GM23338 (cell line): ENCODE data around the gene FCSK.

ENCODE experiments used
- EZH2 ChIP-seq: fragments of 200-600 bp; sonication (generic); IDR thresholded peaks from one replicate; pipeline ENCODE4 v1.8.0; 2017; ENCODE audit warnings: antibody characterized with exemption, mild to moderate bottlenecking, low read depth; ENCODE audit not compliant: unreplicated experiment
- TF ChIP-seq, protein P1 (sequence below): IDR thresholded peaks from 2 replicates; pipeline ENCODE4 v1.6.1; 2016; ENCODE audit warnings: antibody characterized with exemption

DNA sequence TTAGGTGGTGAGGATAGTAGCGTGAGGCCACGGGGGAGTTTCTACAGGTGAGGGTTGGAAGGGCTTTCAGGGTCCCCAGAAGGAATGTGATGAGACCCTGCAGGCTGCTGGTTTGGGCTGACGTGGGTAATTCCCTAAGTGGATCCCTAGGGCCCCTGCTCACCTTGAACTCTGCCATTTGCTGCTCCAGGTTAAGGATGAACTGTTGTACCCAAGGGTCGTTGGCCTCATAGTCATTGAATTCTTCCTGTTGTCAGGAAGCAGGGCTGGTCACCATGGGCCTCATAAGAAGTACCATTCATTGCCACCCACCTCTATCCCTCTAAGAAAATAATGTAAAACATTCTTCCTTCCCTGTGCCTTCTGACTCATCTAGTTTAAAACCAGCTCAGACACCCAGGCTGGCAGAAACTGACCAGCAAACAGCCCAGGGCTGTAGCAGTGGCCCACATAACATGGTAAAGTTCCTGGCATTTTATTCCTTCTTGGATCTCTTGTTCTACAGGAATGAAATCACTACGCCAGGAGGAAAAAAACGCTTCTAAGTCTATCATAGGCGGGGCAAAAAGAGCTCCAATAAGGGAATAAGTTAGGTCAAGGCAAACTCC is 27.6 kb downstream of the FCSK start:
- TF ChIP-seq, protein P1, sequence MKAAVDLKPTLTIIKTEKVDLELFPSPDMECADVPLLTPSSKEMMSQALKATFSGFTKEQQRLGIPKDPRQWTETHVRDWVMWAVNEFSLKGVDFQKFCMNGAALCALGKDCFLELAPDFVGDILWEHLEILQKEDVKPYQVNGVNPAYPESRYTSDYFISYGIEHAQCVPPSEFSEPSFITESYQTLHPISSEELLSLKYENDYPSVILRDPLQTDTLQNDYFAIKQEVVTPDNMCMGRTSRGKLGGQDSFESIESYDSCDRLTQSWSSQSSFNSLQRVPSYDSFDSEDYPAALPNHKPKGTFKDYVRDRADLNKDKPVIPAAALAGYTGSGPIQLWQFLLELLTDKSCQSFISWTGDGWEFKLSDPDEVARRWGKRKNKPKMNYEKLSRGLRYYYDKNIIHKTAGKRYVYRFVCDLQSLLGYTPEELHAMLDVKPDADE = no peak
- TF ChIP-seq EZH2 = no peak
